Activated CD8-positive, alpha-beta memory T cell treated with anti-CD3 and anti-CD28 coated beads, Interleukin-2, amount 50 U/mL, for 48 hours (primary cell): Measurements from ENCODE around the gene BCKDK.
"Not testable (repeated sequence)": the region's sequence is repeated elsewhere in the genome, so short reads cannot be mapped to it uniquely, and the experiment has no call there.

Source experiments
- DNase-seq: peaks from one replicate; pipeline ENCODE4 v3.0.0-alpha.2; 2020

The BCKDK gene

GRCh38 chr16:31144418-31144817, 36.2 kb downstream of the BCKDK start:
- DNase-seq: not testable (repeated sequence)

GRCh38 chr16:31145398-31145990, 37.3 kb downstream of the BCKDK start:
- DNase-seq: no peak

- no peak for DNase-seq
Measured at GRCh38 chr16:31147574-31147973, 39.4 kb downstream of the BCKDK start.

GRCh38 chr16:31148281-31148728, 40.1 kb downstream of the BCKDK start:
- DNase-seq: no peak

GRCh38 chr16:31148896-31149295, 40.7 kb downstream of the BCKDK start:
- no peak for DNase-seq

- no peak for DNase-seq
Measured at GRCh38 chr16:31149332-31149731, 41.1 kb downstream of the BCKDK start.

- DNase-seq: no peak
Measured at GRCh38 chr16:31149894-31150890, 42.0 kb downstream of the BCKDK start, which contains the start of gene PRSS36. Gene PRSS36 (minus strand): TSS chr16:31150066. CDS start chr16:31150035, 31 bp downstream.

GRCh38 chr16:31150976-31151375, 42.8 kb downstream of the BCKDK start:
- not testable (repeated sequence) for DNase-seq

GRCh38 chr16:31157136-31157535, 49.0 kb downstream of the BCKDK start:
- no peak for DNase-seq
